Measurements from ENCODE around the gene PARM1.

GRCh38 chr4:75007891-75008290 lies 75.0 kb downstream of the PARM1 start:
- TF ChIP-seq CTCF (conservative IDR thresholded peaks at IDR 0.05 in 1 of 2, IDR thresholded peaks at IDR 0.05 in 1 of 2; ENCODE audit: extremely low read depth in 1 of 2, insufficient read depth in 1 of 2, low read depth in 1 of 2, low read length in 2 of 2): no peak
- TF ChIP-seq EZH2 (IDR thresholded peaks at IDR 0.05; ENCODE audit: borderline replicate concordance, low read length): no peak
